ENCODE data around the gene CAMK4.
A peak's percentile ranks its signal among the peaks of the same experiment; 100 is the strongest.
"Not testable (repeated sequence)": the region's sequence is repeated elsewhere in the genome, so short reads cannot be mapped to it uniquely, and the experiment has no call there.

Gene CAMK4

DNA sequence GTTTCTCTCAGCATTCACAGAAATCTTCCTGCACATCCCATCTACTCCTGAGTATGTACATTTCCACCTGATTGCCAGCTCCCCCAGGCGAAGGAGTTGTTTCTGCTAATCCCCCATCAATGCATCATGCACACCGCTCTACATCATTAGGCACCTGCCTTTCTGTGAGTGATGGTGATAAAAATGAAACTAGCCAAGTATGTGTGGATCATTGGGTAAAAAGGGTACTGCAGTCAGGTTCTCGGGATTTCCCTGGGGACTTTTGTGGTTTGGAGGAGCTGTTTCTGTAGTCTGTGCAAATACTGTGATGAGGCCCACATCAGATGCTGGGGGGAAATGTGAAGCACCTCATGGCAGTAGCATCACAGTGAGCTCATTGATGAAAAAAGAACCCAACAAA, 30.4 kb downstream of the CAMK4 start:
- TF ChIP-seq, protein P1, sequence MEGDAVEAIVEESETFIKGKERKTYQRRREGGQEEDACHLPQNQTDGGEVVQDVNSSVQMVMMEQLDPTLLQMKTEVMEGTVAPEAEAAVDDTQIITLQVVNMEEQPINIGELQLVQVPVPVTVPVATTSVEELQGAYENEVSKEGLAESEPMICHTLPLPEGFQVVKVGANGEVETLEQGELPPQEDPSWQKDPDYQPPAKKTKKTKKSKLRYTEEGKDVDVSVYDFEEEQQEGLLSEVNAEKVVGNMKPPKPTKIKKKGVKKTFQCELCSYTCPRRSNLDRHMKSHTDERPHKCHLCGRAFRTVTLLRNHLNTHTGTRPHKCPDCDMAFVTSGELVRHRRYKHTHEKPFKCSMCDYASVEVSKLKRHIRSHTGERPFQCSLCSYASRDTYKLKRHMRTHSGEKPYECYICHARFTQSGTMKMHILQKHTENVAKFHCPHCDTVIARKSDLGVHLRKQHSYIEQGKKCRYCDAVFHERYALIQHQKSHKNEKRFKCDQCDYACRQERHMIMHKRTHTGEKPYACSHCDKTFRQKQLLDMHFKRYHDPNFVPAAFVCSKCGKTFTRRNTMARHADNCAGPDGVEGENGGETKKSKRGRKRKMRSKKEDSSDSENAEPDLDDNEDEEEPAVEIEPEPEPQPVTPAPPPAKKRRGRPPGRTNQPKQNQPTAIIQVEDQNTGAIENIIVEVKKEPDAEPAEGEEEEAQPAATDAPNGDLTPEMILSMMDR (conservative IDR thresholded peaks at IDR 0.05; ENCODE audit: low read depth, low read length) = no peak
- H3K4me3 ChIP-seq (ENCODE audit: low read depth, low read length) = no peak overlapping the region

DNA sequence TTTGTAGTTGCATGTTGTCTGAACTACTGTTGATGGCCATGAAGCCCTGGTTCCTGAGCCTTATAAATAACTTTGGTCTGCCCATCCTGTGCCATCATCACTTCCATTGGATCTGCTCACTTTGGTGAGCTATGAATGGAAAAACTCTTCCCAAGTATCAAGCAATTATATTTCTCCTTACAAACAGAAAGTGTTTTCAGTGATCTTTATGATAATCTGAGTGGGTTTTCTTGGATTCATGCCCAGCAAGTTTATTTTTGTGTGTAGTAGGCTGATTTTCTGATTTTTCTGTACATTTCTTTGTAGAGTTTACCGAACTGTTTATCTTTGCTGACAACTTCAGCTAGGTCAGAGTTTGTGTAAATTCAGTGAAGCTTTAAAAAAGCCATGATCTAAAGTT, 31.0 kb downstream of the CAMK4 start:
- DNase-seq (ENCODE audit: low read depth) = no peak
- no peak overlapping the region for H3K4me3 ChIP-seq (ENCODE audit: low read depth, low read length)
- TF ChIP-seq, protein P1 (conservative IDR thresholded peaks at IDR 0.05; ENCODE audit: low read depth, low read length) = no peak

More for the DNA sequence above, 30.4 kb downstream of the CAMK4 start:
- DNase-seq (ENCODE audit: low read depth) = peak; percentile 38

DNA sequence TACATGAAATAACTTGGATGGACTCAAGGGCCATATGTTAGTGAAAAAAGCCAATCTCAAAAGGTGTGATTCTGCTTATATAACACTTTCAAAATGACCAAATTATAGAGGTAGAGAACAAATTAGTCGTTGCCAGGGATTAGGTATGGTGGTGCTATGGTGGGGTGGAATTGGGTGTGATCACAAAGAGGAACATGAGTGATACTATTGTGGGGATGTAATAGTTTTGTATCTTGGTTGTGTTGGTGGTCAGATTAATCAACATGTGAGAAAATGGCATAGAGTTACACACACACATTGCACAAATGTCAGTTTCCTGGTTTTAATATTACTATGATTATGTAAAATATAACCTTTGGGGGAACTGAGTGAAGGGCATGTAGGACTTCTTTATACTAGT, 31.9 kb downstream of the CAMK4 start:
- TF ChIP-seq, protein P1 (conservative IDR thresholded peaks at IDR 0.05; ENCODE audit: low read depth, low read length) = no peak
- no peak for DNase-seq (ENCODE audit: low read depth)
- H3K4me3 ChIP-seq (ENCODE audit: low read depth, low read length) = no peak overlapping the region

DNA sequence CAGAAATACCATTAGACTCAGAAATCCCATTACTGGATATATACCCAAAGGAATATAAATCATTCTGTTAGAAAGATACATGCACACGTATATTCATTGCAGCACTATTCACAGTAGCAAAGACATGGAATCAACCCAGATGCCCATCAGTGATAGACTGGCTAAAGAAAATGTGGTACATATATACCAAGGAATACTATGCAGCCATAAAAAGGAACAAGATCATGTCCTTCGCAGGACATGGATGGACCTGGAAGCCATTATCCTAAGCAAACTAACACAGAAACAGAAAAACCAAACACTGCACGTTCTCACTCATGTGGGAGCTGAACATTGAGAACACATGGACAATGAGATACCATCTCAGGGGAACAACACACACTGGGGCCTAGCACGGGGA, 33.4 kb downstream of the CAMK4 start:
- not testable (repeated sequence) for H3K4me3 ChIP-seq (ENCODE audit: low read depth, low read length); DNase-seq (ENCODE audit: low read depth)

DNA sequence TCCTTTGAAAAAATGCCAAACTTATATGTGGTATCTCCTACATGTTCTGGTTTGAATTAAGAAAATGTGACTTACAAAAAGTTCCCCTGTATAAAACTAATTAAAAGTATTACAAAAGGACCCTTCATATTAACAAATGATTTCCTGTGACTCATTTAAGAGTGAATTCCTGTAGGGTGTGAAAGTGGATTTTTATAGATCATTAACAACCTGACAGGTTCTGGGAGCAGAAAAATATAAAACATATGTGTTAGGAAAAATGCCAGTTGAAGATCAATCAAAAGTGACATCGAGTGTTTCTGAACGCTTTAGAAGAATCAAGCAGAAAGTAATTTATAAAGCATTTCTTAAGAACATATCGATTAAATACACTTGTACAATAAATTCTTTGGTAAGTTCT, 35.5 kb downstream of the CAMK4 start:
- H3K4me3 ChIP-seq (ENCODE audit: low read depth, low read length) = no peak overlapping the region
- TF ChIP-seq, protein P1 (conservative IDR thresholded peaks at IDR 0.05; ENCODE audit: low read depth, low read length) = no peak
- no peak for DNase-seq (ENCODE audit: low read depth)

DNA sequence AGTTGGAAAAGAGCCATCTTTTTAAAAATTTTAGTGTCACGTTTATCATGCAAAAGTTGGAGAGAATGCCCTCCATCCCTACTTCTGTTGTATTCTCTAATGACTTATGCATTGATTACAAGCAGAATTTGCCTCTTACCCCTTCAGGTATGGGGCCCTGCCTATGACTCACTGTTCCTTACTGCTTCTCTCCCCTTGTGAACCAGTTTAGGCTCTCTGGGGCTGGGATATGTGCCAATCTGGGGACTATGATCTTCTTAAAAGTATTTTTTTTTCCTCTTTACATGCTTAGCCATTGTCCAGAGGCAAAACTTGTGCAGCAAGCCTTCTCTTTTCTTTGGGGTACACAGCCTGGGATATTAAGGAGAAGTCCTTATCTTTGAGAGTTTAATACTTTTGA, 37.4 kb downstream of the CAMK4 start:
- DNase-seq (ENCODE audit: low read depth) = no peak
- TF ChIP-seq, protein P1 (conservative IDR thresholded peaks at IDR 0.05; ENCODE audit: low read depth, low read length) = no peak
- no peak overlapping the region for H3K4me3 ChIP-seq (ENCODE audit: low read depth, low read length)

DNA sequence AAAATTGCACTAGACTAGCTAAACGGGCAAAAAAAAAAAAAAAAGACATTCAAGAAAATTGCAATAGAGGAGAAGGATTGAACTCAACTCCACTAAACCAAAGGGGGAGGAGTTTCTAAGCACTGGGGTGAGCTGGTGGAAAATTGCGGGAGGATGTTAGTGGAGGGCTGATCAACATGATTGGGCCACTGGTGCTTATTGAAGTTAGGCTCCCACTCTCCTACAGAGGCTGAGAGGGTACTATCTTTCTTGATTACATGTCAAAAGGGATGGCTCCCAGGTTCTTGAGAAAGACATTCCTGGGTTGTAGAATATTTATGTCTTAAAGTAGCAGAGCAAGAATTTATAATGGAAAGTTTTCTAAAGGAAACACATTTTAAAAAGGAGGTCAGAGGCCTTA, 38.0 kb downstream of the CAMK4 start:
- TF ChIP-seq, protein P1 (conservative IDR thresholded peaks at IDR 0.05; ENCODE audit: low read depth, low read length) = no peak
- no peak overlapping the region for H3K4me3 ChIP-seq (ENCODE audit: low read depth, low read length)
- no peak for DNase-seq (ENCODE audit: low read depth)

DNA sequence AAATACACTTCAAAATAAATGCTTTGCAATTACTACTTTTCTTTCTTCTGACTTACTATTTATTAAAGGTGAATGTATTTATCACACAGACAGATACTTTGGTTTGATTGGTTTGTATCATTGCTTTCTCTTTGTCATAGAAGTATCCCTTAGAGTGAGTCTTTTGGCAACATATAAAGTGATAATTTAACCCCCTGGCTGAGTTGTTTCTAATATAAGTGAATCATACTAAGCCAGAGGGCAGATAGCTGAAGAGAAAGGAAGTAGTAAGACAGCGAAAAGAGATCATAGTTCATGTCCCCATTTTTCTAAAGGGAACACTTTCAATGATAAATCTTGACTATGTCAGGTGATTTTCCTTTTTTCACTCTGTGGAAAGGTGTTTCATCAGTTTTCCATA, 38.6 kb downstream of the CAMK4 start:
- TF ChIP-seq, protein P1 (conservative IDR thresholded peaks at IDR 0.05; ENCODE audit: low read depth, low read length) = no peak
- no peak overlapping the region for H3K4me3 ChIP-seq (ENCODE audit: low read depth, low read length)
- DNase-seq (ENCODE audit: low read depth) = no peak

All from choroid plexus epithelial cell (primary cell).